ENCODE measurements around the gene DIDO1.

Gene DIDO1

DNA sequence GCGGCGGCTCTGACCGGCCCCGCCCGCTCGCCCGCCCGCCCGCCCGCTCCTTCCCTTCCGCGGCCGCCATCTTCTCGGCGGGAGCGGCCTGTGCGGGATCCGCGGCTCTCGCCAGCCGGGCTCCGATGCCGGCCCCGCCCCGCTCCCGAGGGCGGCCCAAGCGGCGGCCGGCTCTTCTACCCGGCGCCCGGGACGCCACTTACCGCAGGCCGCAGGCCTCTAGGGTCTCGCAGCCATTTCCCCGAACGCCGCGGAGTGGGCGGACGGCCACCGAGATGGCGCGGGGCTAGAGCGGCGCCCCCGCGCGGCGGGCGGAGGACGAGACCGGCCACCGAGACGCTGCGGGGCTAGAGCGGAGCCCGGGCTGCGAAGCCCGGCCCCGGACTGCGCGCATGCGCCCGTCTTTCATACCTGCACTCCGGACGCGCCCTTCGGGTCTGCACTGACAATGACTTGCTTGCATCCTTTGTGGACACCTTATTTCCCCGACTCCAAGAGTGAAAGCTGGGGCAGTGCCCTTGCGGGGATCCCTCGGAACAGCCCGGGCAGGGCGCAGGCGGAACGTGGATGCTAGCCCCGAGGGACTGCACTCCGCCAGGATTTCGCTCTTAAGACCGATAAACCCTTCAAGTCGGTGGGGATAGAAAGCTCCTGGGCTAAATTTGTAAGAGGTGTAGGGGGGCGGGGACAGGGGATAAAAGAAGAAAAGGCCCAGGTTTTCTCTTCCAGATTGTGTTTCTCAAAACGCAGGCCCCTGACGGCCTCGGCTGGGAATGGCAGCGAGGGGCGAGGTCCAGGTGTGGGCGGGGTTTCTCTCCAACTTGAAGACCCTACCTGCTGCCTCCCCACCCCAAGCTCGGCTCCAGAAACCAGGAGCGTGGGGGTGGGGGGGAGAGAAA lies at the start of gene DIDO1:
TSS of gene DIDO1 (minus strand) at position 277 of the 899 bp plus-strand sequence.
- peak; percentile 93 for DNase-seq

DNA sequence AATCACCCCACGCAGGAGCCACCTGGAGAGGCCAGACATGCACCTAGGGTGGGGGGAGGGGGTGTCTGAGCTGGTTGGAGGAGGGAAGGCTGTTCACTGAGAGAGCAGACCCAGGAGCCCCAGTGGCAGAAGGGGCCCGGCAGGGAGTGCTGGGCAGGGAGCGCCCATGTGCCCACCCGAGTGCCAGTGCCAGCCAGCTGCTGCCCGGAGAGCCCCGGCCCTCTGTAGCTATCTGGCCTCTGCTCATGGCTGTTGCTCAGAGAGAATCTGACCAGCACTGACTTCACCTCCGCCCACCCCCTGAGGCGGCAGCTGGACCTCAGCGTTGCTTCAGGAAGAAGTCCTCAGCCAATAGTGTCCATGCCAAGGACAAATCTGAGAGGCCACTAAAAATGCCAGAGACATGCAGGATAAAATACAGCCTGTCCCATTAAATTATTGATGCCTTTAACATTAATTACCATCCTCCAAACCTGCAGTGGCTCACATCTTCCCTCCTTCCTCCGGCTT lies 49.0 kb upstream of the DIDO1 start:
- DNase-seq, result no peak

DNA sequence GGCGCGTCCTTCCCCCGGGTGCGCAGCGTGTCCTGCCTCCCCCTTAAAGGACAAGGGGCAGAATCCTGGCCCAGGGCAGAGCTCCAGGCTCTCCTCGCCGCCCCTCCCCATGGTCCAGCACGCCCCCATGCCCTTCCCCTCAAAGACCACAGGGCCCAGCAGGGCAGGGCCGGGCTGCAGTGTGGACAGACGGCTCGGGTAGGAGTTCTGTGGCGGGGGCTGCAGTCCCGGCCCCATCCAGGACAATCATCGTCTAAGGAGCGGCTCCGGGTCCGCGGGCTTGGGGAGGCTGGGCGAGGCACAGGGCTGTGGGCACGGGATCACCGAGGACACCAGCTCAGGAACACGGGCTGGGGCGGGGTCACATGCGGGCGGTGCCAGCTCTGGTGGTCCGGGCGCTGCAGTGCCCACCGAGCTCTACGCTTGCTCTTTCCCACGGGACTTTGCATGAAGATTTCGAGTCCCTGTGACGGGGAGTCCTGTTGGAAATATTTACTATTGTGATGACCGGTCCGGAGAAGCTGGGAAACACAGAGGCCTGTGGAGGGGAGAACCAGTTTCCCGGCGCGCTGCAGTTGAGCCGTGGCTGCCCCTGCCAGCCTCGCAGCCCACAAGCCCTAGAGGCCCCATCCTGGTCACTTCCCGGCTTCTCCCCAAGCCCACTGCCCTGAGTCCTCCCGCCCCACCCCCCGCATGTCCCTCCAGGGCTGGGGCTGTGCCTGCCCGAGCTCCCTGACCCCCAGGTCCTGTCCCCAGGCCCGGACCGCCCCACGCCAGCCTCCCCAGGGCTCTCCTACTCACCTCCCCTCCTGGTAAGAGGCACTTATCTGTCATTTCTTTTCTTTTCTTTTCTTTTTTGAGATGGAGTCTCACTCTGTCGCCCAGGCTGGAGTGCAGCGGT lies 46.8 kb upstream of the DIDO1 start:
- DNase-seq, result no peak

DNA sequence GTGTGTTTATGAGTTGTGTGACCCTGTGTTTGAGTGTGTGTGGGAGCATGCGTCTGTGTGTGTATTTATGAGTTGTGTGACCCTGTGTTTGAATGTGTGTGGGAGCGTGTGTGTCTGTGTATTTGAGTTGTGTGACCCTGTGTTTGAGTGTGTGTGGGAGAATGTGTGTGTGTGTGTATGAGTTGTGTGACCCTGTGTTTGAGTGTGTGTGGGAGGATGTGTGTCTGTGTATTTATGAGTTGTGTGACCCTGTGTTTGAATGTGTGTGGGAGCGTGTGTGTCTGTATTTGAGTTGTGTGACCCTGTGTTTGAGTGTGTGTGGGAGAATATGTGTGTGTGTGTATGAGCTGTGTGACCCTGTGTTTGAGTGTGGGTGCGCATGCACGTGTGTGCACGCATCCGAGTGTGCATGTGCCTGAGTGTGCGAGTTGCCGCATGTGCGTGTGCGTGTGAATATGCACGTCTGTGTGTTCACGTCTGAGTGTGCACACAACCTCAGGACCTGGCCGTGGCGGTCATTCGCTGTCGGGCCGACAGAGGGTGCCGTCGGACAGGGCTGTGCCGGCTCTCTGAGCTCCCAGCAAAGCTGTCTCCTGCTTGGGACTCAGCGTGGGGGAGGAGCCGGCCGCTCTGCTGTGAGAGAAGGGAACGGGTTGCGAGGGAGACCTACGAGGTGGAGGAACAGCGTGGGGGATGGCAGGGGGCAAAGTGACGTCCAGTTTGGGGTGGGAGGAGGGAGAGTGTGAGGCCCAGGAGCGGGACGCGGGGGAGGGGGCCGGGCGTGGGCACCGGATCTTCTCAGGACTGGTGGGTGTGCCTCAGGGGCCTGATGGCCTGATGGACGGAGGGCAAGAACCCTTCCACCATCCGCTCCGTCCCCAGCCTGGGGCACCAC lies 45.9 kb upstream of the DIDO1 start:
- DNase-seq, result peak; percentile 93

DNA sequence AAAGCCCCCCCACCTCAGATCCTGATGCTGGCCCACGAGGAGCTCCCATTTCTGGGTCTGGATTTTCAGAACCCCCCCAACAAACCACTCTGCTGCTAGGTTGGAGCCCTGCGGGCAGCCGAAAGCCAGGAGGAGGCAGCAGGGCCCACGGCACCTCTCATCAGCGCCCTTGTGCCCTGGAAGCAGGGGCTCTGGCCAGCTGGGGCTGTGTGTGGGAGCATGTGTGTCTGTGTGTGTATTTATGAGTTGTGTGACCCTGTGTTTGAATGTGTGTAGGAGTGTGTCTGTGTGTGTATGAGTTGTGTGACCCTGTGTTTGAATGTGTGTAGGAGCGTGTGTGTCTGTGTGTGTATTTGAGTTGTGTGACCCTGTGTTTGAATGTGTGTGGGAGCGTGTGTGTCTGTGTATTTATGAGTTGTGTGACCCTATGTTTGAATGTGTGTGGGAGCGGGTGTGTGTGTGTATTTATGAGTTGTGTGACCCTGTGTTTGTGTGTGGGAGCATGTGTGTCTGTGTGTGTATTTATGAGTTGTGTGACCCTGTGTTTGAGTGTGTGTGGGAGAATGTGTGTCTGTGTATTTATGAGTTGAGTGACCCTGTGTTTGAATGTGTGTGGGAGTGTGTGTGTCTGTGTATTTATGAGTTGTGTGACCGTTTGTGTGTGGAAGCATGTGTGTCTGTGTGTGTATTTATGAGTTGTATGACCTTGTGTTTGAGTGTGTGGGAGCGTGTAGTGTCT lies 45.1 kb upstream of the DIDO1 start:
- no peak for DNase-seq

DNA sequence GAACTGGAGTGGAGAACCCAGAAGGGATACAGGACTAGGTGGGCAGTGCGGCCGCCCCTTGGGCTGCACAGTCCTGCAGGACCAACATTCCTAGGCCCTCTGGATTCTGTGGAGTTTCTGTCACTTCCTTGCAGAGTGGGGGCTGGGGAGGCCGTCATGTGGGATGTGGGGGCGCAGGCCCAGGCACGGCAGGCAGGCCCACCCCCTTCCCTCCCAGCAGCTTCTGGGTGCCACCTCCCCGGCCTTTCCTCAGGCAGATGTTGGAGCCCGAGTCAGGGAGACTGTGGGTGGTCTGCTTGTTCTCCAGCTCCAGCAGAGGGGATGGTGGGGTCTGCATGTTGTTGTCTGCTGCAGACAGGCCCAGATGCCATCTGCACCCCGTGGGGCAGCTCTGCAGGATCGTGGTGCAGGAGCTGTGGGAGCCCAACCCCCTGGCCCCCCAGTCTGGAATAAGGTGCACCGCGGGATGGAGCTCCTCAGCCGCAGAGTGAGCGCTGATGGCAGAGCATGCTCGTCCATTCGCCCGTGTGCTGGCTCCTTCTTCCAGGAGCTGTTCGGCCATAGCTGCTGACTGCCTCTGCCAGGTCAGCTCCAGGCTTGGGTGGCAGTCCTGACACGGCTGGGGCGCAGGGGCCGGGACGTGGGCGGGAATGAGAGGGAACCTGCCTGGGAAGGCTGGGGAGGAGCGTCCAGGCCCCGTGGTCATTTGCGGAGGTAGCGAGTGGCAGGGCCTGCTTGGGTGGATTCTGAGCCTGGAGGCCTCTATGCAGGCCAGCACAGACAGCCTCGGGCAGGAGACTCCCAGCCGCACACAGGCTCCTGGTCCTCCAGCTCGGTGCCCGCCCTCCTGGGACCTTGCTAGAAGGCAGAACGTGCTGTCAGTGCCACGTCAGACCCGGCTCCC lies 44.3 kb upstream of the DIDO1 start:
- DNase-seq, result no peak

DNA sequence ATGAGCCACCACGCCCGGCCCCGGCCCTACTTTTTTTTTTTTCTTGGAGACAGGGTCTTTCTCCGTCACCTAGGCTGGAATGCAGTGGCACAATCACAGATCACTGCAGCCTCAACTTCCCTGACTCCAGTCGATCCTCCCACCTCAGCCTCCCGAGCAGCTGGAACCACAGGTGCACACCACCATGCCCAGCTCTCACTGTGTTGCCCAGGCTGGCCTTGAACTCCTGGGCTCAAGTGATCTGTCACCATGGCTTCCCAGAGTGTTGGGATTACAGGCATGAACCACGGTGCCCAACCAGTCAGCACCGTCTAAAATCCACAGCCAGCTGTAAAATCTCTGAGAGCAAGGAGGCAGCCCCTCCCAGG lies 43.6 kb upstream of the DIDO1 start:
- no peak for DNase-seq

DNA sequence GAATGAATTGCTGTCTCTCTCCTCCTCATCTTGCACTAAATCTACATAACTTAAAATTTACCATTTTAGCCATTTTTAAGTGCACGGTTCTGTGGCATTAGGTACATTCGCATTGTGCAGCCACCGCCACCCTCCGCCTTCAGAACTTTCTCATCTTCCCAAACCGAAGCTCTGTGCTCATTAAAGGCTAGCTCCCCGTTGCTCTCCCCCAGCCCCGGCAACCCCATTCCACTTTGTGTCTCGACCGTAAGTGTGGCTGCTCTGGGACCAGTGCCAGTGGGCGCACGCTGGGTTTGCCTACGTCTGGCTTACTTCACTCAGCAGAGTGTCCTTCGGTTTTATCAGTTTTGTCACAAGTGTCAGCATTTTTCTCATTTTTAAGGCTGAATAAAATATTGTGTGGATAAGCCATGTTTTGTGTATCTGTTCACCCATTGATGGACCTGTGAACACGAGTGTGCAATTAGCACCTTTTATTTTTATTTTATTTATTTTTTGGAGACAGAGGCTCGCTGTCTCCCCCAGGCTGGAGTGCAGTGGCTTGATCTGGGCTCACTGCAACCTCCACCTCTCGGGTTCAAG lies 43.0 kb upstream of the DIDO1 start:
- no peak for DNase-seq

DNA sequence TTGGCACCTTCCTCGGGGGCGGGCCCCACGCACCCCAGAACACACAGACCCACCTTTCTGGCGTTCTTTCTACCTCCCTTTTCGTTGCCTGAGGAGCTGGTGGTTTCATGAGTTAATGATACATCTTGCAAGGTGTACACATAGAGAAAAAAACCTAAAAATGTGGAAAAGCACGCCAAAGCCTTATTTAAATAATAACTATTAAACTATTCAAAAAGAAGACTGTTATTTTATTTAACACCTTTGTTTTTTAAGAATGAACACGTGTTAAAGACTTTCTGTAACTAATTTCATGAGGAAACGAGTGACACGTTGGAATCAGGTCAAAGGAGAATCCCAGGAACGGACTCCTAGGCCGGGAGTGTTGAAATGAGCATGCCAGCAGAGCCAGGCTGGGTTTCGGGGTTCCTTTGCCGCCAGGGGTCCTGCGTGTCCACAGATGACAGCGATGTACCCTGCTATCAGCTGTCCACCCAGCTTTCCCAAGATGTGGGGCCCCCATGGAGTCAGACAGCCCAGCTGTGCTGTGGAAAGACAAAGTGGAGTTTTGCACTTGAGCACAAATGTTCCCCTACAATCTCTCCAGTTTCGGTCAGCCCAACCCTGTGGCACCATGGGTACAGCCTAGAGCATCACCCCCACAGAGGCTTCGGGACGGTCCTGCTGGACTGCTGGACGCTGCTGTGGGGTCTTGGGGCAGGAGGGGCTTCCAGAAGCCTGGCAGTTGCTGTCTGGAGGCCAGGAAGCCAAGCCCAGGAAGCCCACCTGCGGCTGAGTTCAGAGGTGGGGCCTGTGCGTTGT lies 42.3 kb upstream of the DIDO1 start:
- DNase-seq, result no peak

DNA sequence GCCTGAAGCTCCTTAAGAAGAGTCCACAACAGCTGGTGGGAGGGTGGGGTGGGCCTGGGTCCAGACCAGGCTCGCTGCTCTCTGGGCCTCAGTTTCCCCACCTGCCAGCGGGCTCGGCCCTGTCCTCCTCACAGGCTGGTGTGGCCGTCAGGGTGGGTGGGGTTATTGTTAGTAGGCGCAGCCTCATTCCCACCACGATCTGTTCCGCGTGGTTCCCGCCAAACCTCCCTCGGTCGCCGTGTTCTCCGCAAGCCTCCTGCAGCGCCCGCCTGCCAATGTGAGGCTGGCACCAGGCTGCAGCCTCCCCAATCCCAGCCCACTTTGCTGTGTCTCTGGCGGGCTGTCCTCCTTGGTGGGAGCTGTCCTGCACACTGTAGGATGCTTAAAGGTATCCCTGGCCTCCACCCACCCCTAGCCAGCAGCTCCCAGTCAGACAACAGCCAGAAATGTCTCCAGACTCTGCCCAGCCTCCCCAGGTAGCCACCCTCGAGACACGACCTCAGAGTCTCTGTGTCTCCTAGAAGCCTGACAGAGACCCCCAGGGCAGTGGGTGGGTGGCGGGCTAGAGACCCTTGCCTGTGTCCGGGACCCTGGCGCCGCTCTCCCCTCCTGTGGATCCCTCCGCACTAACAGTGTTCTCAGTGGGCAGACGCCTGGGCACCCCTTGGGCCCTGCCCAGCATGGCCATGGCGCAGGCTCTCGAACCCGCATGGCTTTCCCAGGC lies 41.5 kb upstream of the DIDO1 start:
- no peak for DNase-seq

DNA sequence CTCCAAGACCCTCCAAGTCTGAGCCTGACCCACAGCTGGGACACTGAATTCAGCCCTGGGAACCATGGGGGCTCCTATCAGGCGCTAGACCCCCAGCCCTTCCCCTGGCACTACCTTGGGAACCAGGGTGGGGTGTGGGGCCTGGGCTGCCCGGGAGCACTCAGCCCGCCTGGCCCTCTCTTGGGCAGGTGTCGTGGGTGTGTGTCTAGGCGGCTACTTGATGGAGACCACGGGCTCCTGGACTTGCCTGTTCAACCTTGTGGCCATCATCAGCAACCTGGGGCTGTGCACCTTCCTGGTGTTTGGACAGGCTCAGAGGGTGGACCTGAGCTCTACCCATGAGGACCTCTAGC lies 40.8 kb upstream of the DIDO1 start:
- DNase-seq, result no peak

DNA sequence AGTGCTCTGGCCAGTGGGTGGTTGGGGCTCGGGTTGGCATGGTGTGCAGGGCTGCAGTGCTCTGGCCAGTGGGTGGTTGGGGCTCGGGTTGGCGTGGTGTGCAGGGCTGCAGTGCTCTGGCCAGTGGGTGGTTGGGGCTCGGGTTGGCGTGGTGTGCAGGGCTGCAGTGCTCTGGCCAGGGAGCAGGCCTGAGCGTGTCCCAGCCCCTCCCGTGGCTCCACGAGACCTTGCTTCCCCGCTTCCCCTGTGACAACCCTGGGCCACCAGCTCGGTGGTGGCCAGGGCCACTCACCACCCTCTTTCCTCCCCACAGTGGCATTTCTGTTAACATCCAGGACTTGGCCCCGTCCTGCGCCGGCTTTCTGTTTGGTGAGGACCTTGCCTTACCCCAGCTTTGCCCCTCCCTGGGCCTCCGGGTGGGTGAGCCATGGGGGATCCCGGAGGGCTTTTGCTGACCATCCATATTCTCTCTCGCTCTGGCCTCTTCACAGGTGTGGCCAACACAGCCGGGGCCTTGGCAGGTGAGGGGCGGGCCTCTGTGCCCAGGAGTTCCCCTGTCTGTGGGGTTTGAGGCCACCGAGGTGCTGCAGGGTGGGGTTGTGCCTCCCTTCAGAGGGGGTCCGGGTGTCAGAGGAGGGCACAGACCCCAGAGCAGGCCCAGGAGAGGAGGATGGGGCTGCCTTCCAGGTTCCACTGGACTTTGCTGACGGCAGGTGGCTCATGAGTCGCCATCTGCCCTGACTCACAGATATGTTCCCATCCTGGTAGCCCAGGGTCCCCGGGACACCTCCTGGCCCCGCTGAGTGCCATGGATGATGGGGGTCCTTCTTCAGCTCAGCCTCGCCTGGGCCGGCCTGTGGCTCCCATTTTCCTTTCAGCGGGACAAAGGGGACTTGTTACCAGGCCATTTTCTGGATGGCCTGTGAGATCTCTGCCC lies 40.2 kb upstream of the DIDO1 start:
- DNase-seq, result no peak

DNA sequence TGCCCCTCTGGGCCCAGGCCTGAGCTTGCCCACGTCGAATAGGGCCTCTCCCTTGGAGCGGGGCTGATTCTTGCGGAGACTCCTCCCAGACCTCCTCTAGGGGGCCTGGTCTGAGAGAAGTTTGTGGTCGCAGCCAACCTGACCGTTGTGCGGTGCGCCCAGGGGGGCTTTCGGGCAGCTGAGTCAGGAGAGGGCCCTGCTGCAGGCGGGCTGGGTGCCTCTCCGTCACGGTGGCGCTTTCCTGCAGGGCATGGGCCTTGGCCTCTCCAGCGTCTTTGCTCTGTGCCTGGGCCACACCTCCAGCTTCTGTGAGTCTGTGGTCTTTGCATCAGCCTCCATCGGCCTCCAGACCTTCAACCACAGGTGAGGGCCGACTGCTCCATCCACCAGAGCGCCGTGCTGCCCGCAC lies 39.1 kb upstream of the DIDO1 start:
- DNase-seq, result no peak

DNA sequence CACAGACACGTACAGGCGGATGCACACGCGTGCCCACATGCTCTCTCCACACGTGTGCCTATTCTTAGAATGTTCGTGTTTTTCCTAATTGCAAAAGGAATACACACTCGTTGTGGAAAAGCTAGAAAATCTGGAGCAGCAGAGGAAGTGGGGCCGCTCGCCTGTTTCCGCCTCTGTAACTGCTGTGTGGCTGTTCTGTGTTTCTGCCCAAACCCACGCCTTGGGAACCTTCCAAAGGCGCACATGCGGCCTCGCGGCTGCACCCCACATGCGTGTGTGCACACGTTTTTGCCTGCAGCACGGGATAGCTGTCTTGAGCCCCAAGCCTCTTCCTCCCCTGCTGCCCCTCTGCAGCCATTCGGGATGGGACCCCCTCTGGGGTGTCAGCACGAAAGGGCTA lies 38.4 kb upstream of the DIDO1 start:
- DNase-seq, result no peak

DNA sequence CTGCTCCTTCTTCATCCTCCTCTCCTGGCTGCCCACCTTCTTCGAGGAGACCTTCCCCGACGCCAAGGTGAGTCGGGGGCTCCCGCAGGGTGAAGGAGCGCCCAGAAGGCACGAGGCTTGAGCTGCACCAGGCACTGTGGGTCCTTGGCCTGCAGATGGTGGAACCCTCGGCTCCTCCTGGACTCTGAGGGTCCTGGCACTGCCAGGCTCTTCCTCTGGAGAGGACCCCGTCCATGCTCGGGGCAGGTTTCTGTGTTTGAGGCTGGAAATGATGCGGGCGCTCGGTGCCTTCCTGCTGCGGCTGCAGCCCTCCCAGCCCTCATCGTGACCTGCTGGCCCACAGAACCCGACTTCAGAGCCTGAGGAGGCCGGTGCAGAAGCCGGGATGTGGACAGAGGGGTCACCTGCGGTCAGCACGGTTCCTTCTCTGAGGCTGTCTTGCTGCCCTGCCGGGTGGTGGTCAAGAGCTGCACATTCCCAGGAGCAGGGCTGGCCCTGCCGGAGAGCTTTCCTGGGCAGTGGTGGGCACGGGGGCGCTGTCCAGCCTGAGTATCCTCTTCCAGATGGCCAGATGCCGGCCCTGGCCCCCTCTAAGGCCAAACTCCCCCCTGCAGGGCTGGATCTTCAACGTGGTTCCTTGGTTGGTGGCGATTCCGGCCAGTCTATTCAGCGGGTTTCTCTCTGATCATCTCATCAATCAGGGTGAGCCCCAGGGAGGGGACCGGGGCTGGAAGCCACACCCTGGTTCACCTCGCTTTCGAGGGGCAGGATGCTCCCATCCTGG lies 37.5 kb upstream of the DIDO1 start:
- DNase-seq, result no peak

DNA sequence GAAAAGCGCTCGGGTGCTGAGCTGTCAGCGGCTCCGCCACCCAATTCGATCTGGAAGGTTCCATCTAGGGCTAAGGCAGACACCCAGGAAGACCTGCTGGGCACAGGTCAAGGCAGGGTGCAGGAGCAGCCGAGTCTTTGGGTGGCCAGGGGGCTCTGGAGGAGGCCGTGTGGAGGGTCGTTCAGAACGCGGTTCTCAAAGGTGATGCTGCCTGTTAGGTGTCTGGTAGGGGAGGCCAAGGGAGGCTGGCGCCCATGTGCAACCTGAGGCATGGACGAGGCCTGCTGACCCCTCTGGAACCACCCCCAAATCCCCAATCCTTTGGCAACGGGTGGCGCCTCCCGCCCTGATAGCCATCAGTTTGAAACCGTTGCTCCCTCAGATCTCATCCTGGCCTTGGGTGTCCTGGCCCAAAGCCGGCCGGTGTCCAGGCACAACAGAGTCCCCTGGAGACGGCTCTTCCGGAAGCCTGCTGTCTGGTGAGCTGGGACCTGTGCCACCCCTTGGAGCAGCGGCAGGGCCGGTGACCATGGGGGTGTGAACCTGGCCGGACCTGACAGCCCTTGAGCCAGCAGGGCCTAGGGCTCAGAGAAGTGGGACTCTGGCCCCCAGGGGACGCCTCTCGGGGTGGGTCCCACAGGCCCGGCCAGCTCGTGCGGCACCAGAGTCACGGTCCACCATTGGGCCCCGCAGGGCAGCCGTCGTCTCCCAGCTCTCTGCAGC lies 36.7 kb upstream of the DIDO1 start:
- no peak for DNase-seq
